ENCODE results near the gene MBD5.

- TF ChIP-seq USF1 (IDR thresholded peaks at IDR 0.05) (no peak), TAF1 (IDR thresholded peaks at IDR 0.05; ENCODE audit: low read depth) (no peak), EP300 (IDR thresholded peaks at IDR 0.05; ENCODE audit: borderline replicate concordance) (no peak), CREB1 (IDR thresholded peaks at IDR 0.05; ENCODE audit: low read depth) (no peak), ZBTB7A (IDR thresholded peaks at IDR 0.05; ENCODE audit: low read depth) (no peak), REST (IDR thresholded peaks at IDR 0.05; ENCODE audit: low read depth) (no peak), MAX (IDR thresholded peaks at IDR 0.05) (no peak), FOXM1 (IDR thresholded peaks at IDR 0.05; ENCODE audit: borderline replicate concordance, low read depth) (no peak), TEAD4 (IDR thresholded peaks at IDR 0.05) (no peak), RAD21 (IDR thresholded peaks at IDR 0.05; ENCODE audit: low read depth) (no peak), CEBPB (IDR thresholded peaks at IDR 0.05) (no peak), EGR1 (IDR thresholded peaks at IDR 0.05) (no peak), YY1 (IDR thresholded peaks at IDR 0.05; ENCODE audit: low read depth) (no peak), TCF12 (IDR thresholded peaks at IDR 0.05; ENCODE audit: low read depth) (no peak)
These were observed 409.2 kb downstream of the MBD5 start for GRCh38 chr2:148430101-148430500.
